Measurements from ENCODE around the gene TSHZ3.

DNA sequence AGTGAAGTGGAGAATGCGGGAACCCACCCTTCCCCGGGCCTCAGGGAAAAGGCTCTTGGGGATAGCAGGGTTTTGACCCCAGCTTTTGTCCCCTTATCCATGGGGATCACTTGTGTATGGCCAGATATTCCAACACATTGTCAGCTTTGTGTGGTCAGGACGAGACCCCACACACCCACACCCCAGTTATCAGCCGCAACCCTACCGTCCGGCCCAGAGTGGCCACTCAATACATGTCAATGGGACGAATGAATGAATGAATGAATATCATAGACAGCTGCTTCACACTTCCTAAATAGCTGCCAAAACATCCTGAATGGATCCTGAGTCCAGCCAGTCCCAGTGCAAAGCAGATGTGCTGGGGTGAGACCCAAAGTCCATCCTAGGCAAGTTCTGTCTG, 64.6 kb downstream of the TSHZ3 start:
- TF ChIP-seq EZH2phosphoT487 (IDR thresholded peaks at IDR 0.05; ENCODE audit: insufficient read depth, low read depth) (no peak), EZH2 (IDR thresholded peaks at IDR 0.05; ENCODE audit: insufficient read depth, poor library complexity, severe bottlenecking) (no peak)

All from GM23248 (cell line).